ENCODE results near the gene DLG2.
"Not testable (repeated sequence)": the region's sequence is repeated elsewhere in the genome, so short reads cannot be mapped to it uniquely, and the experiment has no call there.

The DLG2 gene

DNA sequence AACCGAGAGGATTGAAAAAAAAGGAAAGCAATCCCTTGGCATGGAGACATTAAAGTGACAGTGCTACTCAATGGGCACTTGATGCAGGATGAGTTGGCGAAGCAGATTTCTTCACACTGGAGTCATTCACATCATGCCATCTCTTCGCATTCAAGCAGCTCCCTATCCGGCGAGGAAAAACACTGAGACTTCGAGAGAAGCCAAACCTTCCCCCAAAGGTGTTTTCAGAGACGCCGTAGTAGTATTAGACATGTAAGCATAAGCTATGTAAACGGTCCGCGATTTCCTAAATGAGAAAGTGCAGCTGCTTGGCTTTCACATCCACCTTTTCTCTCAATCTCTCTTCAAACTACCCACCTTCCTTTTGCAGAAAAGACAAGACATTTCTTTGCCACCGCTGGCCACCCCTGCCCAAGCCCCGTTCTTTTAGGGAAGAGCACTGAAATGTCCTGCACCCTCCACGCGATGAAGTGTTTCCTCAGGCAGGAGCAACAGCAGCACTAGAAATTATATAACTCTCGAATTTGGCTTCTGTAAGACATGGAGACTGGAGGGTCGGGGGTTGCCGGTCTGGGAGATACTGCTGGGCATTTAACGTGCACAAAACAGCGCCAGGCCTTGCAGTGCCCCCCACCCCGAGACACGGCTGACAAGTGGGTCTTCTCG is at the start of gene DLG2:
Gene DLG2, minus strand, starts transcription at position 13 of the 666 bp plus-strand sequence.
- DNase-seq (ENCODE audit: low spot score), result peak; percentile 57

DNA sequence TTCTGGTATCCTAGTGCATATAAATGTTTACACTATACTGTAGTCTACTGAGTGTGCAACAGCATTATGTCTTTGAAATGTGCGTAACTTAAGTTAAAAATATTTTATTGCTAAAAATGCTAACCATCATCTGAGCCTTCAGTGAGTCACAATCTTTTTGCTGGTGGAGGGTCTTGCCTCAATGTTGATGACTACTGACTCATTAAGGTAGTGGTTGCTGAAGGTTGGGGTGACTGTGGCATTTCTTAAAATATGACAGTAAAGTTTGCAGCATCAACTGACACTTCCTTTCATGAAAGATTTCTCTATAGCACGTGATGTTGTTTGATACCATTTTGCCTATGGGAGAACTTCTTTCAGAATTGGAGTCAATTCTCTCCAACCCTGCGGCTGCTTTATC is 46.2 kb upstream of the DLG2 start:
- DNase-seq (ENCODE audit: low spot score), result no peak

DNA sequence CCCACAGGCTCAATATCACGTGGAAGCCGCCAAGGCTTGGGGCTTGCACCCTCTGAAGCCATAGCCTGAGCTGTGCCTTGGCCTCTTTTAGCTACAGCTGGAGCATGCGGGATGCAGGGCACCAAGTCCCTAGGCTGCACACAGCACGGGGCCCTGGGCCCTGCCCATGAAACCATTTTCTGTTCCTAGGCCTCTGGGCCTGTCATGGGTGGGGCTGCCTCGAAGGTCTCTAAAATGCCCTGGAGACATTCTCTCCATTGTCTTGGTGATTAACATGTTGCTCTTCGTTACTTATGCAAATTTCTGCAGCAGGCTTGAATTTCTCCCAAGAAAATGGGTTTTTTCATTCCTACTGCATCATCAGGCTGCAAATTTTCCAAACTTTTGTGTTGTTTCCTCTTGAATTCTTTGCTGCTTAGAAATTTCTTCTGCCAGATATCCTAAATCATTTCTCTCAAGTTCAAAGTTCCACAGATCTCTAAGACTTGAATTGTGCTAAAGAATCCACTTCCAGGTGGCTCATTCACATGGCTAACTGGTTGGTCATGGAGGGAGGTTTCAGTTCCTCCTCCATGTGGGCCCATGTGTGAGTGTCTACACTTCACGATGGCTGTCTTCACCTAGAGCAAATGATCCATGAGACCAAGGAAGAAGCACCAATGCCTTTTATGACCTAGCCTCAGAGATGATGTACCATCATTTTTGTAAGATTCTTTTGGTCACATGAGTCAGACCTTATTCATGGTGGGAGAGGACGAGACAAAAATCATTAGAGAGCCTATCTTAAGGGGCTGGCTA is 45.2 kb upstream of the DLG2 start:
- DNase-seq (ENCODE audit: low spot score), result no peak

DNA sequence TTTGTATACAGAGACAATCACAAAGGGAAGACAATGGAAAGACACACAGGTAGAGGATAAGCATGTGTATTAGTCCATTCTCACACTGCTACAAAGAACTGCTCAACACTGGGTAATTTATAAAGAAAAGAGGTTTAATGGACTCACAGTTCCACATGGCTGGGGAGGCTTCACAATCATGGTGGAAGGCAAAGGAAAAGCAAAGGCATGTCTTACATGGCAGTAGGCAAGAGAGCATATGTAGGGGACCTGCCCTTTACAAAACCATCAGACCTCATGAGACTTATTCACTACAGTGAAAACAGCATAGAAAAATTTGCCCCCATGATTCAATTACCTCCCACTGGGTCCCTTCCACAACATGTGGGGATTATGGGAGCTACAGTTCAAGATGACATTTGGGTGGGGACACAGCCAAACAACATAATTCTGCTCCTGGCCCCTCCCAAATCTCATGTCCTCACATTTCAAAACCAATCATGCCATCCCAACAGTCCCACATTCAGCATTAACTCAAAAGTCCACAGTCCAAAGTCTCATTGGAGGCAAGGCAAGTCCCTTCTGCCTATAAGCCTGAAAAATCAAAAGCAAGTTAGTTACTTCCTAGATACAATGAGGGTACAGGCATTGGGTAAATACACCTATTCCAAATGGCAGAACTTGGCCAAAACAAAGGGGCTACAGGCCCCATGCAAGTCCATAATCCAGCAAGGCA is 44.0 kb upstream of the DLG2 start:
- DNase-seq (ENCODE audit: low spot score), result not testable (repeated sequence)

DNA sequence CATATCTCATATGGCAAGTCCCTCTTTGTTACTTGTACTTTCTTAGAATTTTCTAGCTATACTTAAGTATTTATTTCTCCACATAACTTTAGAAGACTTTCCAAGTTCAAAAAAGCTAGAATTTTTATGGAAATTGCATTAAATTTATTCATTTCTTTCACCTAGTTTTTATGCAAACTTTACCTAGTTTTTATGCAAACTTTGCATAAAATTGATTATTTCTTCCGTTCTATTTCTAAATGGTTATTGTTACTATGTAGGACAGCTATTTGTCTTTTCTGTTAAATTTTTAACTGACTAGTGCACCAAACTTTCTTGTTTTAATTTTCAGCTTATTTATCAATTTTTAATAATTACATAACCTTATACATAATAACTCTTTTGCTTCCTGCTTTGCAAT is 41.0 kb upstream of the DLG2 start:
- DNase-seq (ENCODE audit: low spot score), result no peak

DNA sequence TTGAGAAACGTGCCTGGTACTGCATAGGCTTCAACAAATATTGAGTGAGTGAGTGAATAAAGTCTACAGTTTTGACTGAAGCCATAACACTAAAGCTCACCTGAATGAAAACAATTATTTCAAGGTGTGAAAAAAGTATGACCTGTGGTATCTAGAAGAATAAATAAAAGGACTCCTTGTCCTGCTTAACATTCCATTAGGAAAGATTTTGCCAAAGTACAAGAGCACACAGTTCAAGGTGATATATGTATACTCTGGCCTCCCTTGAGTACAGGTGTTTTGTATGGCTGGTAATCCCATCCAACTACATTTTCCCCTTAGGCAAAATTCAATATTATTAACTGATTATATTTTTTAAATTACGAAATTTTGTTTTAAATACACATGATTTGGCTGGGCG is 39.5 kb upstream of the DLG2 start:
- DNase-seq (ENCODE audit: low spot score), result no peak

DNA sequence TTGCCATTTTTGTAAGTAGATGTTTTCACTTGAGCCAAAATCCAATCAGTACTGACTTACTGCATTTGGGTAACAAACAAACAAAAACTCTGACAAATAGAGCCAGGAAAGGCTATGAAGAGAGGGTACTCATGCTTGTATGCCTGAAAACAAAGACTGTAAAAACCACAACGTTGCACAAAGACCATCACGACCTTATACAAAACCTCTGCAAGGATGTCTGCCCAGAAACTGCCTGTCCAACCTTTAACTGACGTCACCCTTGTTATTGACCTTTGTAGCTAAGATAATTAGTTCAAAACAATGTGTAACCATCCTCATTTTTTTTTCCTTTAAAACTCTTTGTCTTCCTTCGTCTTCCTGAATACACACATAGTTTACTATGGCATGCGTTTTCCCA is 38.6 kb upstream of the DLG2 start:
- no peak for DNase-seq (ENCODE audit: low spot score)

DNA sequence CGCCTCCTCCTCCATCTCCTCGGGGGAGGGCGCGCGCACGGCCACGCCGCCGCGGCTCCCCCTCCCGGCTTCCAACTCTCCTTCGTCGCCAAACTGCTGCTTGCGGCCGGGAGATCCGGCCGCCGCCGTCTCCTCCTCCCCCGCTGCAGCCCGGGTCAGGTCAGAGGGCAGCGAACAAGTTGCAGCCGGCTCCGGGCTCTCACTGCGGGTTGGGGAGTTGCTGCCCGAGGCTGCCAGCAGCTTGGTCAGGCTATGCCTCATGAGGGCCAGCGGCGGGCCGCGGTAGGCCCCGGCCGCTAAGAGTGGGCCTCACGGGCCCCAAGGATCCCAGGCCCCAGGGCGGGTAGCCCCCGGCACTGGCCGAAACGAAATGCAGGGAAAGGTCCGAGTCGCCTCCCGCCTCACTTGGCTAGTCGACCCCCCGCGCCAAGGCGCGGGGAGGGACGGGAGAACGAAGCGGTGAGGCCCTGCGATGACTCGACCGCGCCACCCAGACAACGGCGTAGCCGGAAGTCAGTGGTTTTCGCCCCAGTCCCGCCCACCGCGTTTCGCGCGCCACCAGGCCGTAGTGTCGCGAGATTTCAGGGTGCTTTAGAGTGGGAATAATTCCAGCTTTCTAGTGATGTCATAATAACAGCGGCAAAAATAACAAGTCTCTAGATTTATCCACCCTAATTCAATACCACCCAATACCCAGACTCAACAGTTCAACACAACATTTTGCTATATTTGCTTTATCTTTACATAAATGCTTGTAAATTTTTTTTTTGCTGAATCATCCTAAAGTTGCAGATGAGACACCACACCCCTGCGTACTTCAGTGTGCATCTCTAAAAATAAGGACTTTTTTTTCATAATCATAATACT is 37.7 kb upstream of the DLG2 start, which contains the start of gene CREBZF:
Gene CREBZF, minus strand, starts transcription at position 515 of the 867 bp plus-strand sequence. Its CDS starts 254 bp downstream, at position 261.
- DNase-seq (ENCODE audit: low spot score), result peak; percentile 96

DNA sequence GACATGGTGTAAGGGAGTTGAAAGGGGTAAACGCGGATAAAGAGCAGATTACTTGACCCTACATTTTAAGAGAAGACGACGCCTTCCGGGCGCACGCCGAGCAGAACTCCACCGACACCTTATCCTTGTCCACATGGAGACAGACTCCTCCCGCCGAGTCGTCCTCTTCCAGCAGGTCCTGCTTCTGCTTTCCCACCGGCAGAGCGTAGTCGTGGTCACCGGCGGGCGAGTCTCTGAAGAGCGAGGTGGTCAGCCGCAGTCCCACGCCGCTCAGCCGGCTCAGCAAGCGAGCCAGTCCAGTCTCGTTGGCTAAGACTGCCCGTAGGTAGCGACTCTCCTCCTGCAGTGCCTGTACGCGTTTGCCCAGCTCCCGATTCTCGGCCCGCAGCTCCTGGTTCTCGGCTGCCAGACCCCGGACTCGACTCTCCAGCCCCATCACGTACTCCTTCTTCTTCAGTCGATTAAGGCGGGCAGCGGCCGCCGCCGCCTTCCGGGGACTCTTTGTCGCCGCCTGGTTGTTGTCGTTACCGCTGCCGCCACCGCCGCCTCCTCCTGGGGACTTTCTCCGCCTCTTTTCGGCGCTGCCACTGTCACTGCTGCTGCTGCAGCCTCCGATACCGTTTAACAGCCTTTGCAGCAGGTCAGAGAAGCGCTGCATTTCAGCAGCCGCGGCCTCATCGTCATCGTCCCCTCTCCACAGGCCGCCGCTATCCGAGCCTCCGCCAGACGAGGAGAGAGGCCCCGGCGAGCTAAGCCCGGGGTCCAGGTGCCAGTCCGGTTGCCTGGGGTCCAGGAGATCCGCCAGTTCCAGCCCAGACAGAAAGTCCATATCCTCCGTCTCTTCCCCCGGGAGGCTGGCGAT is 36.8 kb upstream of the DLG2 start:
- DNase-seq (ENCODE audit: low spot score), result peak; percentile 81

DNA sequence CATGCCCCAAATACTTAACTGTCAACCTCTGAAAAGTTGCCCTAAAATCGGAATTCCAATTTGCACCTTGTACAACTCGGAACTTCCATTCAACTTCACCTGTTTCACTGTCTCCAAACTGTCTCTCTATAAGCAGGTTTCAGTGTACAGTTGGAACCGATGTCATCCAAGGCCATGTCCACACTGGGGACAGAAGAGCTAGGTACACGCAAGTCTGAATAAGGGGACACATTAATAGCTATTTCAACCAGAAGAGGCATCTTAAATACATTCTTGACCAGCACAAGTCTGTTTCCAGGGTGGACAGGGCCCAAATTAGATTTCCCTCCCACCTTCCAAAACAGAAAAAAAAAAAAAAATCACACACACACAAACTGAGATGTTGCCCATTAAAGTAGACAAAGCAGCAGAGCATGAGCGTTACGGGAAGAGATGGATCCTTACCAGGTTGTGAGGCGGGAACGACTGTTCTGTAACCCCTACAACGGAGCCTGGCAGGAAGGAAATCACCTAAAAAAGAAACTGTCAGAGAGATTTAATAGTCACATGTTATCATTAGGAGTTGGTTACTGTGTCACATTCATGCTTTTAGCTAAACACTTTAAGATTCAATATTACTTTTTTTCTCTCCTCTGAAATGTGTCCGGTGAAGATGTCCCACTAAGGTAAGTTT is 36.1 kb upstream of the DLG2 start:
- DNase-seq (ENCODE audit: low spot score), result no peak

DNA sequence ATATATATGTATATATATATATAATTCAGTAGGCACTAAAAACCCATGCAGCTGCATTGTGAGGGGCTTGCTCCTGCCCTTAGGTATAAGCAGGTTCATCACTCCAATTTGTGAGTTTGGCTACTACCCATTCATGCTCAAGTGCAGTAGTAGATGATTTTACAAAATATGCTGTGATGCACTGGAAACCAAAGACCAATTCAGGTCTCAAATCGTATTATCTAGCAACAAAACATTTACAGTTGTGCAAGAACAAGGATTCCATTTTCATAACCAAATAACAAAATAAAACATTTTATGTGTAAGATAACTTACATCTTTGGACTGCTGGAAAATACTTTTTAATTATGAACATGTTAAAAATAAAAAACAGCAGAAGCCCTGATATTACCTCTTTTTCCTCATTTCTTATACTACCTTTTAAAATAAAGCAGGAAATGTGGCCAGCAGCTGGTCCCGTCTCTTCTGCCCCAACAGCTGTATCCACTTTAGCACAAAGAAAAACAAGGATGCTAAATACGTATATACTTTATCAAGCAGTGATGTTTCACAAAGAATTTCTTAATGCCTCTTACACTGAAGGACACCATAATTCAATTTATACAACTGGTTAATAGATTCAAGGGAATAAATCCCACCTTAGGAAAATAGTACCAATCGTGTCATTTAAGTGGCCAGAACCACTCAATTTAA is 35.0 kb upstream of the DLG2 start:
- DNase-seq (ENCODE audit: low spot score), result no peak

DNA sequence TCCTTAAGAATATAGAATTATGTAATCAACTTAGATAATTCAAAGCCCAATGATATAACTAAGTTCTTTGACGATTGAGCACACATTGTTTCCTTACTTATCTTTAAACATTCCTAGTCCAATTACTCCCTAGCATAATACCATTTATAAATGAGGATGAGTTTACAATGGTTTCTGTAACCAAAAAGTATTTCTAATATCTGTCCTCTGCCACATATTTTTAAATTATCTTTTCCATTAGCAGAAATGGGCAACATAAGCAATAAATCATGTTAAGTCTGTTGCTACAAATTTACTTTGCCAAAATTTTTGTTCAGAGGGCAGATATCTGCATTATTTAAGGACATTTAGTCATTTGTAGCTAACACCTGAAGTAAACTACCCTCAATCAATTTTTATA is 31.0 kb upstream of the DLG2 start:
- no peak for DNase-seq (ENCODE audit: low spot score)

DNA sequence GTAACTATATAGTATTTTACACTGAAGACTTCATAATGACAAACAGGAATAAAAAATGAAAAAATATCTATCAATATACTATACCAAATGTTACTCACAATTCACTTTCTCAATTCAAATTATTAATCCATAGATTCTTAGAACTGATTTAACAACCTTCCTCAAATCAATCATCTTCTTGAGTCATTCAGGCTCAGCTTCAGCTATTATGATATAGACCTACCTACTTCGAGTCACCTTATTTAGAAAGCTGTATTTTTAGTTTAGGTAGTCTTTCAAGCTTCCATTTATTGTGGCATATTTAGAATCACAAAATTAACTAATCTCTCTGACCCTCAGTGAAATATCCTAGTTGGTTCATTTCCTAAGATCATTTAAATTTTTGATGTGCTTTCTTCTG is 29.6 kb upstream of the DLG2 start:
- no peak for DNase-seq (ENCODE audit: low spot score)

DNA sequence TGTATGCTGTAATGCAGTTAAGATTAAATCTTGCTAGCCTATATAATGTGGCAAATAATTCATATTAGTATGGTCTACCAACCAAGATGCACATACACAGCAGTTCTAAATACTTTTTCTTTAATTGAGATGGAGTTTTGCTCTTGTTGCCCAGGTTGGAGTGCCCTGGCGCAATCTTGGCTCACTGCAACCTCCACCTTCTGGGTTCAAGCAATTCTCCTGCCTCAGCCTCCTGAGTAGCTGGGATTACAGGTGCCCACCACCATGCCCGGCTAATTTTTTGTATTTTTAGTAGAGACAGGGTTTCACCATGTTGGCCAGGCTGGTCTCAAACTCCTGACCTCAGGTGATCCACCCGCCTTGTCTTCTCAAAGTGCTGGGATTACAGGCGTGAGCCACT is 27.2 kb upstream of the DLG2 start:
- DNase-seq (ENCODE audit: low spot score), result not testable (repeated sequence)

DNA sequence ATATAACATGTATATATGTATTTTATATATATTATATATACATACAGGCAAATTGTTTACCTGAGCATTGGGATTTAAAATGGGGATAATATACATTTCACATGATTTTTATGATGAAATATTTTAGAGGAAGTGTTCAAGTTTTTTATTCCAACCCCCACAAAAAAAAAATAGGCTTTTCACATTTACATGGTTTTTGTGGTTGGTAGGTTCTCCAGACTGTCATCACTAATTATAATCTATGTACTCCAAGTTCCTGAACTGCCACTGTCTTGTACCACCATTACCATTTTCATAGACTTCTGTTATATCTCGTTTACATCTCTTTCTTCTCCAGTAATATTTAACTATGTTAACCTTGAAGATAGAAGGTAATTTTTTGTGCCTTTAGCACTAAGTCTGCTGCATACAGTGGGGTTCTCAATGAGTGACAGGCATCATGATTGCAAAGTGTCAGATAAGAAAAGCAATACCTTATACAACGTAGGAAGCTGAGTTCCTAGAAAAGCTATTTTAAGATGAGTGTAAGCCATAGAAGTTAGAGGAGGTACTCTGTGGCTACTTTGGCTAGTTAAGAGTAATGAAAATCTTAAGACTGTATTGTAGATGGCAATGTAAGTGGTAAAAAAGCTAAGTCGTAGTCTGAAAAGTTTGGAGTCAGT is 25.8 kb upstream of the DLG2 start:
- DNase-seq (ENCODE audit: low spot score), result no peak

DNA sequence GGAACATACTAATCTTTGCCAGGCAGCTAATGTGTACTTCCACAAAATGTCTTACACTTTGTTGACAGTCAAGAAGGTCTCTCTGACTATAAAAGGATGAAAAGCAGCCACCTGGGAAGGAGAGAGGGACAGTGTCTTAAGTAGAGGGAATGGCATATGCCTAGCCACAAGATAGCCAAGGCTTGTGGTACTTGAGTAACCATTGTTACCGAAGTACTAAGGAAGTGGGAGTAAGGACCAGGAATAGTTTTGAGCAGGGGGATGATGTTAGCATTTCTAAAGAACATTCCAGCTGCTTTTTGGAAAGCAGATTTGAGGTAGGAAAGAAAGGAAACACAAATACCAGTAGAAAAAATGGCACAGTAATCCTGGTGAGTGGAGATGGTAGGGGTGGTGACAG is 24.0 kb upstream of the DLG2 start:
- DNase-seq (ENCODE audit: low spot score), result no peak

DNA sequence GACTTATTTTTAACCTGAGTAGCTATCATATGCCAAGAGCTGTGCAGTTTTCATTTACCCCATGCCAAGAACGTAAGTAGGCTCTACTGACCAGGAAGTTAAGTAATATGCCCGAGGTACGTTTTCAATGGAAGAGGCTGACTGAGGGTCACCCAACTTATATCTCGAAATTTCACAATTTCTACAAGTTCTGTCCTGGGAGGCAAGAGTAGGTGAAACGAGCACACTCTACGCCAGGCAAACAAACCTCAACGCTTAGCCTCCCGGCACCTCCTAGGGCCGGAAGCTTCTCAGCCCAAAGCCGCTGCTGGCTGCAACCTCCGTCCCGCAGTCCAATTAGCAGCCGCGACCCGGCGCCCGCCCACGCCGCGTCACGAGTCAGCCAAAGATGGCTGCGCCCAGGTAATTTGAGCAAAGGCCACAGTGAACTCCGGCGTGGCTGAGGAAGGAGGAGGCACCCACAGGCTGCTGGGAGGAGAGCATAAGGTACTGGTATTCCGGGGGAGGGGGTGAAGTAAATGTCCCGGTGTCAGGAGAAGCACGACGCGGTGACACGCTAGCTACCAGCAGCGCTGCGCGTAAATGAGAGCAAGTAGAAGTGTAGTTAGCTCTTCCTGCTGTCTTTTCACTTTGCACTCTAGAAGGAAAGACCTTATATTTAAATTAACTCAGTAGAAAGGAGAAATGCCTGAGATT is 20.6 kb upstream of the DLG2 start, which contains the start of gene TMEM126A:
Gene TMEM126A, plus strand, starts transcription at position 364 of the 696 bp plus-strand sequence. CDS start 2,289 bp downstream, outside the sequence.
- peak; percentile 88 for DNase-seq (ENCODE audit: low spot score)

DNA sequence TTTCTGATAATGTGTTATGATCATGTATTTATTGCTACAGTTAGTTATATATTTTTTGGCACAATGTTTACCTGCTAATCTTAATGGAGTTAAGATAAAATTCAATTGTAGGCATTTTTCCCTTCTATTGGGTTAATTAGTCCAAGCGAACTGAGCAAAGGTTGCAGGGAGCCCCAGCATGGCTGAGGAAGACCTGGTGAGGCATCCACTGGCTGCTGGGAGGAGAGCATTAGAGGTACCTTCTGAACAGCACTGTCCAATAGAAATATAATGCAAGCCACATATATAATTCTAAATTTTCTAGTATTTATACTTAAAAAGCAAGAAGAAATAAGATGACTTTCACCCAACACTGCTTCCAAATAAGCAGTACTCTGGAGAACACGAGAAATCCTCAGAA is 19.9 kb upstream of the DLG2 start:
- no peak for DNase-seq (ENCODE audit: low spot score)
